Panc1 (cell line): Measurements from ENCODE around the gene ZSWIM3. TPM values are rescaled to one million over a fixed set of nuclear protein-coding genes. Genes with fewer than 3 reads are reported as not detected.

Source experiments
- ATAC-seq: fragments of 200-7000 bp; cut with Tn5 transposase; 2 replicates; pipeline ENCODE4 v1.9.1; 2020; ENCODE audit warnings: mild to moderate bottlenecking, moderate library complexity
- BruUV-seq: library from RNA; stranded (reverse); fragments of 400-500 nt; replicated peaks from 2 replicates; lab custom pipeline; 2021; lab: Mats Ljungman, UMichigan
- CTCF ChIA-PET: fragments of 300-600 bp; sonication (Branson Sonifier 250); formaldehyde crosslinking; loops from one replicate; lab custom pipeline; 2022; ENCODE audit warnings: antibody characterized with exemption; lab: Charles Lee
- POLR2A ChIA-PET: fragments of 300-600 bp; sonication (Branson Sonifier 250); formaldehyde crosslinking; loops from one replicate; lab custom pipeline; 2022; ENCODE audit warnings: antibody characterized with exemption; lab: Charles Lee
- DNase-seq: peaks from one replicate; pipeline ENCODE4 v3.0.0-alpha.2; 2010; ENCODE audit warnings: low read depth, low spot score
- H3K27ac ChIP-seq: 2 replicates; pipeline ENCODE4 v1.5.1; 2011; ENCODE audit warnings: mild to moderate bottlenecking, low read length, inconsistent platforms
- H3K27me3 ChIP-seq: fragments of 200-500 bp; sonication (Bioruptor generic); 2 replicates; pipeline ENCODE4 v1.6.0; 2014; ENCODE audit warnings: low read length, inconsistent platforms; ENCODE audit not compliant: control insufficient read depth, insufficient read depth
- H3K36me3 ChIP-seq: fragments of 200-500 bp; sonication (Bioruptor generic); 2 replicates; pipeline ENCODE4 v1.5.1; 2014; ENCODE audit warnings: inconsistent platforms, mild to moderate bottlenecking, low read length, moderate library complexity; ENCODE audit not compliant: control insufficient read depth, insufficient read depth
- H3K4me1 ChIP-seq: 2 replicates; pipeline ENCODE4 v1.5.1; 2011; ENCODE audit warnings: inconsistent platforms, mild to moderate bottlenecking, low read length, moderate library complexity; ENCODE audit not compliant: control insufficient read depth, insufficient read depth
- H3K4me3 ChIP-seq, 2 experiments: 2 replicates each; pipeline ENCODE4 v1.5.1; 2011 to 2012; ENCODE audit warnings: low read depth in 2 of 2, low read length in 2 of 2, mild to moderate bottlenecking in 2 of 2, inconsistent platforms in 1 of 2, moderate library complexity in 1 of 2
- H3K9me3 ChIP-seq: fragments of 200-500 bp; sonication (Bioruptor generic); 2 replicates; pipeline ENCODE4 v1.5.1; 2014; ENCODE audit warnings: low read depth, mild to moderate bottlenecking, inconsistent platforms, low read length, moderate library complexity; ENCODE audit not compliant: control insufficient read depth, insufficient read depth
- POLR2AphosphoS5 ChIP-seq: IDR thresholded peaks from 2 replicates; pipeline ENCODE4 v1.6.1; 2012; ENCODE audit warnings: mild to moderate bottlenecking, low read depth, low read length, moderate library complexity
- SIN3A ChIP-seq: IDR thresholded peaks from 2 replicates; pipeline ENCODE4 v1.6.1; 2012; ENCODE audit warnings: low read depth, mild to moderate bottlenecking, low read length, moderate library complexity, borderline replicate concordance; ENCODE audit not compliant: insufficient read depth
- TCF7L2 ChIP-seq: IDR thresholded peaks from 2 replicates; pipeline ENCODE4 v1.6.1; 2011; ENCODE audit warnings: mild to moderate bottlenecking, low read depth, low read length, inconsistent platforms
- in situ Hi-C: cut with HindIII; loops from 2 replicates; pipeline ENCODE4 v1.10.0; 2016; ENCODE audit warnings: low sequenced_read_pairs, low pct_unique_long_range_greater_than_20kb
- intact Hi-C: fragments of 100-400 bp; cut with micrococcal nuclease; formaldehyde crosslinking; loops from one replicate; pipeline ENCODE4 v1.10.0; 2022; ENCODE audit not compliant: unreplicated experiment
- total RNA-seq: library from RNA; stranded (reverse); gene quantifications from one replicate; pipeline ENCODE4 v1.2.1, GENCODE V29; 2021; ENCODE audit not compliant: unreplicated experiment
- TF ChIP-seq, protein P1 (sequence below): fragments of 450-650 bp; IDR thresholded peaks from 2 replicates; pipeline ENCODE4 v1.5.1; 2017; ENCODE audit warnings: mild to moderate bottlenecking
- TF ChIP-seq, protein P2 (sequence below), 2 experiments: IDR thresholded peaks; 2 replicates each; pipeline ENCODE4 v1.6.1; 2011 to 2012; ENCODE audit warnings: low read depth in 2 of 2, control low read depth in 1 of 2, low read length in 1 of 2, mild to moderate bottlenecking in 1 of 2, moderate library complexity in 1 of 2; ENCODE audit not compliant: insufficient read depth in 1 of 2

ZSWIM3 gene
- total RNA-seq, 1 experiment from 2014 or later: 3.6 TPM

DNA sequence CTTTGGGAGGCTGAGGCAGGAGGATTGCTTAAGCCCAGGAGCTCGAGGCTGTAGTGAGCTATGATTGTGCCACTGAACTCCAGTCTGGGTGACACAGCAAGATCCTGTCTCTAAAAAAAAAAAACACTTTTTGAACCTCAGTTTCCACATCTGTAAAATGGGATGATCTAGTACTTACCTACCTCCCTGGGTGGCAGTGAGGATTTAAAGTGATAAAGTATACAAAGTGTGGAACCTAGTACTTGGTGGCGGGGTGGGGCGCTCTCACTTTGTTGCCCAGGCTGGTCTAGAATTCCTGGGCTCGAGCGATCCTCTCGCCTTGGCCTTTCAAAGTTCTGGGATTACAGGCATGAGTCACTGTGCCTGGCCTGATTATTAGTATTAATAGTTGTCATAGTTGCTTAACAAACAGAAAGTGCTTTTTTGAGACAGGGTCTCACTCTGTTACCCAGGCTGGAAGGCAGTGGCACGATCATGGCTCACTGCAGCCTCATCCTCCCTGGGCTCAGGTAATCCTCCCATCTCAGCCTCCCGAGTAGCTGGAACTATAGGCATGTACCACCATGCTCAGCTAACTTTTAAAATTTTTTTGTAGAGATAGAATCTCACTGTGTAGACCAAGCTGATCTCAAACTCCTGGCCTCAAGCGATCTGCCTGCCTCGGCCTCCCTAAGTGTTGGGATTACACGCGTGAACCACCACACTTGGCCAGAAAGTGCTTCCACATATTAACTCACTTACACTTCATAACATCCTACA, 61.5 kb downstream of the ZSWIM3 start:
- TF ChIP-seq POLR2AphosphoS5: no peak
- TF ChIP-seq, protein P1, sequence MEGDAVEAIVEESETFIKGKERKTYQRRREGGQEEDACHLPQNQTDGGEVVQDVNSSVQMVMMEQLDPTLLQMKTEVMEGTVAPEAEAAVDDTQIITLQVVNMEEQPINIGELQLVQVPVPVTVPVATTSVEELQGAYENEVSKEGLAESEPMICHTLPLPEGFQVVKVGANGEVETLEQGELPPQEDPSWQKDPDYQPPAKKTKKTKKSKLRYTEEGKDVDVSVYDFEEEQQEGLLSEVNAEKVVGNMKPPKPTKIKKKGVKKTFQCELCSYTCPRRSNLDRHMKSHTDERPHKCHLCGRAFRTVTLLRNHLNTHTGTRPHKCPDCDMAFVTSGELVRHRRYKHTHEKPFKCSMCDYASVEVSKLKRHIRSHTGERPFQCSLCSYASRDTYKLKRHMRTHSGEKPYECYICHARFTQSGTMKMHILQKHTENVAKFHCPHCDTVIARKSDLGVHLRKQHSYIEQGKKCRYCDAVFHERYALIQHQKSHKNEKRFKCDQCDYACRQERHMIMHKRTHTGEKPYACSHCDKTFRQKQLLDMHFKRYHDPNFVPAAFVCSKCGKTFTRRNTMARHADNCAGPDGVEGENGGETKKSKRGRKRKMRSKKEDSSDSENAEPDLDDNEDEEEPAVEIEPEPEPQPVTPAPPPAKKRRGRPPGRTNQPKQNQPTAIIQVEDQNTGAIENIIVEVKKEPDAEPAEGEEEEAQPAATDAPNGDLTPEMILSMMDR: no peak
- TF ChIP-seq SIN3A: no peak
- no peak for TF ChIP-seq TCF7L2
- TF ChIP-seq, protein P2, sequence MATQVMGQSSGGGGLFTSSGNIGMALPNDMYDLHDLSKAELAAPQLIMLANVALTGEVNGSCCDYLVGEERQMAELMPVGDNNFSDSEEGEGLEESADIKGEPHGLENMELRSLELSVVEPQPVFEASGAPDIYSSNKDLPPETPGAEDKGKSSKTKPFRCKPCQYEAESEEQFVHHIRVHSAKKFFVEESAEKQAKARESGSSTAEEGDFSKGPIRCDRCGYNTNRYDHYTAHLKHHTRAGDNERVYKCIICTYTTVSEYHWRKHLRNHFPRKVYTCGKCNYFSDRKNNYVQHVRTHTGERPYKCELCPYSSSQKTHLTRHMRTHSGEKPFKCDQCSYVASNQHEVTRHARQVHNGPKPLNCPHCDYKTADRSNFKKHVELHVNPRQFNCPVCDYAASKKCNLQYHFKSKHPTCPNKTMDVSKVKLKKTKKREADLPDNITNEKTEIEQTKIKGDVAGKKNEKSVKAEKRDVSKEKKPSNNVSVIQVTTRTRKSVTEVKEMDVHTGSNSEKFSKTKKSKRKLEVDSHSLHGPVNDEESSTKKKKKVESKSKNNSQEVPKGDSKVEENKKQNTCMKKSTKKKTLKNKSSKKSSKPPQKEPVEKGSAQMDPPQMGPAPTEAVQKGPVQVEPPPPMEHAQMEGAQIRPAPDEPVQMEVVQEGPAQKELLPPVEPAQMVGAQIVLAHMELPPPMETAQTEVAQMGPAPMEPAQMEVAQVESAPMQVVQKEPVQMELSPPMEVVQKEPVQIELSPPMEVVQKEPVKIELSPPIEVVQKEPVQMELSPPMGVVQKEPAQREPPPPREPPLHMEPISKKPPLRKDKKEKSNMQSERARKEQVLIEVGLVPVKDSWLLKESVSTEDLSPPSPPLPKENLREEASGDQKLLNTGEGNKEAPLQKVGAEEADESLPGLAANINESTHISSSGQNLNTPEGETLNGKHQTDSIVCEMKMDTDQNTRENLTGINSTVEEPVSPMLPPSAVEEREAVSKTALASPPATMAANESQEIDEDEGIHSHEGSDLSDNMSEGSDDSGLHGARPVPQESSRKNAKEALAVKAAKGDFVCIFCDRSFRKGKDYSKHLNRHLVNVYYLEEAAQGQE (IDR thresholded peaks at IDR 0.05; ENCODE audit: insufficient read depth in 1 of 2, low read depth in 2 of 2, low read length in 1 of 2): no peak
- Histone ChIP-seq H3K4me1 (no peaks in the 10 kb centered on the region), H3K27ac (no peak overlapping the region), H3K4me3 (no peak overlapping the region), H3K27me3 (no peaks in the 10 kb centered on the region), H3K36me3 (no peaks in the 10 kb centered on the region), H3K9me3 (no peaks in the 10 kb centered on the region)
- CTCF ChIA-PET: no interaction called here
- ATAC-seq (no peak), DNase-seq (no peak)
- no TSS peak for BruUV-seq
- intact Hi-C loops: no loop called here
- POLR2A ChIA-PET: interaction anchor here (0.8 kb wide), 1 partner anchor 18 kb away, joined by 3 read pairs; no protein-coding TSS in a partner anchor
- in situ Hi-C loops: no loop called here

DNA sequence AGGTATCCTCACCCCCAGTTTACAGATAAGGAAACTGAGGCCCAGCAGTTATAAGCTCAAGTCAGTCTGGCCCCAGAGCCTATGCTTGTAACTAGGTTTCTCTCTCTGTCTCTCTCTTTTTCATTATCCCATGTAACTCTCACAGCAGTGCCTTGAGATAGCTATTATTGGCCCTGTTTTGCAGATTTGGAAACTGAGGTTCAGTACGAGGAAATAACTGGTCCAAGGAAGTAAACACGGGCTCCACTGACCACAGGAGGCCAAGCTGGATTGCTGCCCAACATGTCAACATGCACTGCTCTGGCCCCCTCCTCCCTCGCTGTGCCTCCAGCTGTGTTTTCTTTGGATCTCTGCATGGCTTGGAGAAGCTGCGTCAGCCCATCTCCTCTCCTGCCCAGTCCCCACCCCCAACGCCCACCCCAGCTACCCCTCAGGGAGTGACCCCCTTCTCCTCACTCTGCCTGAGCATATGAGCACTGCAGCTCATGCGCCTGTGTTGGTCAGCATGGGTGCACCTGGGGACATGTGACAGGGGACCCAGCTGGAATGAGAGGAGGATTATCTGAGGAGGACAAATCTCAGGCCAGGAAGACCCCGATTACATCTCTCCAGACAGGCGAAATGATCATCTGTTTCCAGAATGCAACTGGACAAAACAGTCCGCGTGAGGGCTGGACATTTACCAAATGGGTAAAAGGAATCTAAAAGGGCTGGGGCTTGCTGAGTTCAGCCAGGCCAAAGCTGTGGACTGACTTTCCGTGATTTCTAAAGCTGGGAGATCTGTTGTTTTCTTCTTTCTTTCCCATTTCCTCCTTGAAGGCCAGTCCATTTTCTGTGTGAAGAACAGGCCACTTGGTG, 62.4 kb downstream of the ZSWIM3 start:
- H3K27ac ChIP-seq: no peak overlapping the region
- H3K36me3 ChIP-seq: no peaks in the 10 kb centered on the region
- H3K4me3 ChIP-seq: no peak overlapping the region
- TF ChIP-seq, protein P1: no peak
- TF ChIP-seq POLR2AphosphoS5 (no peak), SIN3A (no peak), TCF7L2 (no peak)
- TF ChIP-seq, protein P2 (IDR thresholded peaks at IDR 0.05; ENCODE audit: insufficient read depth in 1 of 2, low read depth in 2 of 2, low read length in 1 of 2): no peak
- DNase-seq (no peak), ATAC-seq (no peak)
- no peaks in the 10 kb centered on the region for H3K9me3 ChIP-seq
- in situ Hi-C loops (no loop called here), intact Hi-C loops (no loop called here)
- H3K4me1 ChIP-seq: no peaks in the 10 kb centered on the region
- no peaks in the 10 kb centered on the region for H3K27me3 ChIP-seq
- POLR2A ChIA-PET: interaction anchor here (0.6 kb wide), 1 partner anchor 50 kb away, joined by 8 read pairs; no protein-coding TSS in a partner anchor
- CTCF ChIA-PET: no interaction called here
- no TSS peak for BruUV-seq
